Choroid plexus epithelial cell (primary cell): ENCODE measurements around the gene BID.

Experiments used
- DNase-seq: peaks from one replicate; pipeline ENCODE4 v3.0.0-alpha.2; 2010; ENCODE audit warnings: low read depth
- H3K4me3 ChIP-seq: 2 replicates; pipeline ENCODE4 v1.5.1; 2011; ENCODE audit warnings: low read depth, mild to moderate bottlenecking, control low read depth, low read length, moderate library complexity
- TF ChIP-seq, protein P1 (sequence below): conservative IDR thresholded peaks from 2 replicates; pipeline ENCODE4 v1.5.1; 2011; ENCODE audit warnings: low read depth, mild to moderate bottlenecking, control low read depth, inconsistent platforms, low read length, moderate library complexity

Gene BID

DNA sequence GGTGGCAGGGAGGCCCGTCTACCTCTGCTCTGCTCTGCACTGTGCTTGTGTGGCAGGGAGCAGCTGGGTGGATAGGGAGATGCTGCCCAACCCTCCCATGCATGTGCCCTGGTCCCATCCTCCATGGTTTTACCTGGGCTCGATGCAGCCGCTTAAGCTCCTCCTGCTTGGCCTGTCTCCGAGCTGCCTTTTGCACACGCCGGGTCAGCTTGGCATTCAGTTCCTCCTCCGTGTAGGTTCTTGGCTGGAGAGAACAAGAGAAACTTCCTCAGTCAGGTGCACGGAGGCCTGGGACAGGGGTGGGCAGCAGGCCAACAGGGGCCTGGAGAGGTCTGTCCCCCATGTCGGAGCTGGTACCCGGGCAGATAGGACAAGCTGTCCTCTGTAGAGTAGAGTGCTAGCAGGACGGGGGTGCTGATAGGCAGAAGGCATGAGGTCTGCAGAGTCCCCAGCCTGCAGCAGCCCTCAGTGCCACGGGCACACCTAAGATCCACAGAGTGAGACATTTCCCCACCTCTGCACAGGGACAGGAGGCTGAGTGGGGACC, 36.4 kb upstream of the BID start:
- no peak overlapping the region for H3K4me3 ChIP-seq
- no peak for DNase-seq
- TF ChIP-seq, protein P1, sequence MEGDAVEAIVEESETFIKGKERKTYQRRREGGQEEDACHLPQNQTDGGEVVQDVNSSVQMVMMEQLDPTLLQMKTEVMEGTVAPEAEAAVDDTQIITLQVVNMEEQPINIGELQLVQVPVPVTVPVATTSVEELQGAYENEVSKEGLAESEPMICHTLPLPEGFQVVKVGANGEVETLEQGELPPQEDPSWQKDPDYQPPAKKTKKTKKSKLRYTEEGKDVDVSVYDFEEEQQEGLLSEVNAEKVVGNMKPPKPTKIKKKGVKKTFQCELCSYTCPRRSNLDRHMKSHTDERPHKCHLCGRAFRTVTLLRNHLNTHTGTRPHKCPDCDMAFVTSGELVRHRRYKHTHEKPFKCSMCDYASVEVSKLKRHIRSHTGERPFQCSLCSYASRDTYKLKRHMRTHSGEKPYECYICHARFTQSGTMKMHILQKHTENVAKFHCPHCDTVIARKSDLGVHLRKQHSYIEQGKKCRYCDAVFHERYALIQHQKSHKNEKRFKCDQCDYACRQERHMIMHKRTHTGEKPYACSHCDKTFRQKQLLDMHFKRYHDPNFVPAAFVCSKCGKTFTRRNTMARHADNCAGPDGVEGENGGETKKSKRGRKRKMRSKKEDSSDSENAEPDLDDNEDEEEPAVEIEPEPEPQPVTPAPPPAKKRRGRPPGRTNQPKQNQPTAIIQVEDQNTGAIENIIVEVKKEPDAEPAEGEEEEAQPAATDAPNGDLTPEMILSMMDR = no peak

DNA sequence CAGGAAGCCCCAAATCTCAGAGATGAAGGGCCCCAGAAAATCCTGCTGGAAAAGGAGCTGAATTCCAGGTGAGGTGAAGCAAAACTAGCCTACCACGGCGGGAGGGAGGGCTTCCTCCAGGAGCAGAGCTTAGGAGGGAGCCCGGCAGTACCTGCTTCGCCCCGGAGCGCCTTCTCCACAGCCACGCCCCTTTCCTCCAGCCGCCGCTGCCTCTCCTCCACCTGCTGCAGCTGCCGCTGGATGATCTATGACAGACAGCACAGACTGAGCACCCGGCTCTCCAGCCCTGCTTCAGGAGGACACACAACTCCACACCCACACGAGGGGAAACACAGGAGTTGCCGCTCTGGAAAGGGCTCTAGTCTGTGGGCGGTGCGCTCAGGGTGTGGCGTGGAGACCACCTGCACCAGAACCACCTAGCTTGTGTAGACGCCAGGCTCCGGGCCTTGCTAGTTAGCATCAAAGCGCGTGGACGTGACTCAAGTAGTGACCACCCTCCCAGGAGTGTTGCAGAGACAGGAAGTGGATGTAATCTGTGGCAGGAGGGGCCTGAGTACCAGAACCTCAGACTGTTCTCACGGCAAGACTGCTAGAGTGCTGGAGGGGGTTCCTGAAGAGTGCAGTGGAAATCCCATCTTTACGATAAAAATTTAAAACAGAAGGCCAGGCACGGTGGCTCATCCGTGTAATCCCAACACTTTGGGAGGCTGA, 34.6 kb upstream of the BID start:
- DNase-seq = peak; percentile 34
- no peak overlapping the region for H3K4me3 ChIP-seq
- TF ChIP-seq, protein P1 = no peak

DNA sequence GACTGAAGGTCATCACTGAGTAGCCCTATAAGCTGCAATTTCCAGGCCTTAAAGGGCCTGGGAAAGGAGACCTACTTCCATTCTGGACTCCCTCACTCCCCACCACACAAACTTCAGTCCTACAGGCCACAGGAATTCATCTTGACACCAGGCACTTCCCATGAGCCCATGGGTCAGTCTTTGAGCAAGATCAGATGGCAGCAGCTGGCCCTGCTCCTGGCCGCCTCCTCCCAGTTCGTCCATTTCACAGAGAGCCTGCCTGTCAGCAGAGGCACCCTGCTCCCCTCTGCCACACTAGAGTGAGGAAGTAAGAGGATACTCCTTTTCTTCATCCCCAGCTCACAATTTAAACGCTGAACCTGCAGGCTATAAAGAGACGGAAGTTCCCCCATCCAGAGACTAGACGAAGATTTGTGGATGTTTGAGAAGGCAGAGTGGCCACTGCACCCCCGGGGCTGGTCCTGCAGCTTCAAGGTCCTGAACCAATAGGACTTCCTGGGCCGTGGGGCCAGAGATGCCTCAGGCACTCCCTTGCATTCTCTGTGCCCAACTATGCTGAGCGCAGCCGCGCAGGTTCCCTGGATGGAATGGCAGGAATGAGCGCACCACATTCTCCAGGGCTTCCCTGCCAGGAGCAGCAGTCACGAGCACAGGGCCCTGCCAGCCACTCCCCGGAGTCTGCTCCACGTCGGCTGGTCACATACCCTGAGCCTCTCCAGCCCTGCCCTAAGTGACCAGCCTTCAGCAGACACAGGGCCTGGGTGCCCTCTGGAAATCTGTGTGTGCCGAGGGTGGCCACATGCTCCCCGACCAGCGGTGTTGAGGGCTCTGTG, 33.5 kb upstream of the BID start:
- DNase-seq = peak; percentile 50
- H3K4me3 ChIP-seq = no peak overlapping the region
- TF ChIP-seq, protein P1 = no peak

DNA sequence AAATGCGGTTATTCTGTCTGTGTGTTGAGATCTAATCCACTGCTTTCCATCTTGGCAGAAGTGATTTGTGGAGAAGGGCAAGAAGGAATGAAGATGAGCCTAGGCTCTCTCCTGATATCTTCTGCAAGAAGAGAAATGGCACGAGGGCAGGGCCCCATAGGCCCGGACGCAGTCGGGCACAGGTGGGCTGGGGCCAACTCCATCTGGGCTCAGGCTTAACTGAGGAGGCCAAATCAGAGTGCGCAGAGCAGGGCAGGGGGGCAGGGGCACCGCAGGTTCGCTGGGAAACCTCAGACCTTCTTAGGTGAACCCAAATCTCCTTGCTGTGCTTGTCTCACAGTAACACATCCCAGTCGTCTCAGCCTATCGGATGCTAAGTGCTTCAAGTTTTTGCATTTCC, 32.8 kb upstream of the BID start:
- TF ChIP-seq, protein P1 = no peak
- DNase-seq = no peak

DNA sequence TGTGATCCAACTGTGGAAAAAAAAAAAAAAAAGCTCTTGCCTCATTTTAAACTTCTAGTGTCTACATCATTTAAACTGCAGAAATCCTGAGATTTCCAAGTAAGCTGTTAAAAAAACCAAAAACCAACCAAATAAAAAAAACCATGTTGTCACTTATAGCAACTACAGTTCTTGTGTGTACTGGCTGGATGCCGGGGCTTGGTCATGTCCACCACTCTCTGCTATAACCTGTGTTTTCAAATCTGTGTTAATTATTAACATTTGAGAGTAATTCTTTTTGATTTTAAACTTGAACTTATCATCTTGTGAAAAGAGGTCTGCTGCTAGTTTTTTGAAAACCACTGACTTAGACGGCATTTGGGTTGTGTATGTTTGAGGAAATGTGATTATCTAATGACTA, 32.2 kb upstream of the BID start:
- DNase-seq = no peak
- no peak overlapping the region for H3K4me3 ChIP-seq
- TF ChIP-seq, protein P1 = no peak

More for the DNA sequence above, 32.8 kb upstream of the BID start:
- no peak overlapping the region for H3K4me3 ChIP-seq

DNA sequence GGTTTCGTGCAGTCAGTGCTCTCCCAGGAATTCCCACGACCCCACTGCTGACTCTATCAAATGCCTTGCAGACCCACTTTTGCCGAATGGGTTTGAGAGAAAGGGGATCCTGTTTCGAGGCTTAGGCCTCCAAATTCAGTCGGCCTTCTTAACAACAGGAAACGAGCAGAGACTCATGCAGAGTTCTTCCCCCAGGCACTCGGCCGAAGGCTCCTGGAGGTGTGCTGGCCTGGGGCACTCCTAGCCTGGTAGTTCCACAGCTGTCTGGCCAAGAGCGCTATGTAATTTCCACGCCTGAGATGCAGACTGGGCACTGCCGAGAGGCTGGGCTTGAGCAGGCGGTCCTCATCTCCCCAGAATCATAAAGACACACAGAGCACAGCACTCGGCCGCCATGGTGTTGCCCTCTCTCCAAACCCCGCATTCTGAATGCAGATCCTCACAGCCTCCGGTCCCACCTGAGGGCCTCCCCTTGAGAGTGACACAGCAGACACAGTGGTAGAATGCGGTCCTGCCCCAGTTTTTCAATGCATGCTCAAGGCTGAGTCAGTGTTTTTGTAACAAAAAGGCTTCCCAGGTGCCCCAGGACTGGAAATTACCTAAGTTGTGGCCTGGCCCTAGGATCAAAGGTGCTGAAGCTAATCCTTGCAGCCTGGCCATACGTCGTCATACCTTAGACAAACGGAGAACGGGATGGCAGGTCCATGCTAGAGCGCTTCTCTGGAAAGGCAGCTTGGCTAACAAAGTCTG, 30.2 kb upstream of the BID start:
- TF ChIP-seq, protein P1 = no peak
- no peak overlapping the region for H3K4me3 ChIP-seq
- DNase-seq = no peak
